ENCODE measurements around the gene EEF2.
A peak's percentile ranks its signal among the peaks of the same experiment; 100 is the strongest.

The EEF2 gene

DNA sequence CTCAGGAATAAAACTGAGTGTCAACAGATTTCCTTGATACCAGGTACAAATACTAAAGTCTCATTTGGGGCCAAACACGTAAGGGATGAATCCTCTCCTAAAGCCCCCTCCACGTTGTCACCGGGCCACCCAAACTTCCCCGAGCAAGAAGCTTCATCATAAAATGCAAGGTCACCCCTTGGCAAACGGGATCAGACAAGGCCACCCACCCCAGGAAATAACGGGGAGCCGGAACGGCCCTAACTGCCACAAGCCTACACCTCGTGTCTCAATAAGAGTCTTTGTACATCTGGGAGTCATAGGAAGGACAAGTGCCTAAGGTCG lies 717 bp downstream of the EEF2 start:
- no peak for DNase-seq (ENCODE audit: low spot score)

DNA sequence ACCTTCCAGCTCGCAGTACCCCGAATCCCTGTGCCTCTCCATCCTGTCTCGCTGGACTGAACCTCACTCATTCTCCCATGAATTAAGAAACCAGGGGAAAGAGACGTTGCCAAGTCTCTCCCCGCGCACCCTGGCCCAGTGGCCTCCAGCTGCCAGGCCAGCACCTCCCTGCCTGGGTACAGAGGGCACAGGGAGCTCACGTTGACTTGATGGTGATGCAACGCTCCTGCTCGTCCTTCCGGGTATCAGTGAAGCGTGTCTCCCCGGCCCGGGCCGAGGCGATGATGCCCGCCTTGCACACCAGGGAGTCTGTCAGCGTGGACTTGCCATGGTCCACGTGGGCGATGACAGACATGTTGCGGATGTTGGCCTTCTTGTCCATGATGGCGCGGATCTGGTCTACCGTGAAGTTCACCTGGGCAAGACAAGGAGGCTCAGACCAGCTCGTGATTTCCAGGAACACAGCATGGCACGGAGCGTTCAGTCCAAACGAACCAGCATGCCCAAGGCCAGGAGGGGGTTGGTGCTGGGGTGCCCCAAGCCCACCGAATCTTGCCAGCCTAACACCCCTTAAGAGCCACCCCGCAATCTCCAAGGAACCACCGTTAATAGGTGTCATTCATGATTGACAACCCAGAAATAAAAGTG lies 1.2 kb downstream of the EEF2 start:
- no peak for DNase-seq (ENCODE audit: low spot score)

DNA sequence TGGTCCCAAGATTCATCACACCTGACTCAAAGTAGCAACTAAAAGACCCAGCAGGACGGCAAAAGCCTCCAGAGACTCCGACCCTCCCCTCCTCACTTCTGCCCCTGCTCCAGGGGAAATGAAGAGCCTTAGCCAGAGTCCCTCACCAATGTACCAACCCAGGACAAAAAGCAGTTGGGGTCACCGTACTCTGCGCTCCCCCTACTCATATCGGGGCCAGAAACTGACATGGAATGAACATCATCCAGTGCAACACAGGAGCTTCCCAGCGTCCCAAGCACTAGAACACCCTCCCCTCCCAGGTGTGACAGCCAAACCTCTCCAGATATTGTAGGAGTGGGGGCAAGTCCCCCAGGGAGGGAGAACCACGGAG lies 1.7 kb downstream of the EEF2 start:
- DNase-seq (ENCODE audit: low spot score) = no peak

DNA sequence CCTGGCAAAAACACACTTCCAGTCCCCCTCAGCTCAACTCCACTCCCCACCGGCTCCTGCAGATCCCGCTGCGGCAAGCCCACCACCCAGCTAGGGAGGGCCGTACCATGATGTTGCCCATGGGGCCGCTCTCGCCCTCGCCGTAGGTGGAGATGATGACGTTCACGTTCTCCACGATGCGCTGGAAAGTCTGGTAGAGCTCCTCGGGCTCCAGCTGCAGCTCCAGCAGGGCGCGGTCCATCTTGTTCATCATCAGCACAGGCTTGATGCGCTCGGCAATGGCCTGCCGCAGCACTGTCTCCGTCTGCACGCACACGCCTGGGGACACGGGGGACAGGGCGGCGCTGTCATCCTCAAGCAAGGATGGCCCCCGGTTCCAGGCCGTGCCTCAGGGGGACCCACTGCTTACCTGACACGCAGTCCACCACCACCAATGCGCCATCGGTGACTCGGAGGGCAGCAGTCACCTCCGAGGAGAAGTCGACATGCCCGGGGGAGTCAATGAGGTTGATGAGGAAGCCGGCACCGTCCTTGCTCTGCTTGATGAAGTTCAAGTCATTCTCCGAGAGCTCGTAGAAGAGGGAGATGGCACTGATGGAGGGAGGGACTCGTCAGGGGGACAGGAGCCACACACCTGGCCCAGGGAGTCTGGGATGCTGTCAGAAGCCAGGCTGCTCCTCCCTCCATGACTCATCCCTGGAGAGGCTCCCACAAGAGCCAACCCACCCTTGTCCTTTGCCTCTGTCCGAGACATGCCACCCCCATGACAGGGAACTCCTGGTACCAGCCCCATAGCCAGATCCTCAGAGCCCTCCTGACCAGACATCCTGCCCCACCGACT lies 2.3 kb downstream of the EEF2 start:
- no peak for DNase-seq (ENCODE audit: low spot score)

DNA sequence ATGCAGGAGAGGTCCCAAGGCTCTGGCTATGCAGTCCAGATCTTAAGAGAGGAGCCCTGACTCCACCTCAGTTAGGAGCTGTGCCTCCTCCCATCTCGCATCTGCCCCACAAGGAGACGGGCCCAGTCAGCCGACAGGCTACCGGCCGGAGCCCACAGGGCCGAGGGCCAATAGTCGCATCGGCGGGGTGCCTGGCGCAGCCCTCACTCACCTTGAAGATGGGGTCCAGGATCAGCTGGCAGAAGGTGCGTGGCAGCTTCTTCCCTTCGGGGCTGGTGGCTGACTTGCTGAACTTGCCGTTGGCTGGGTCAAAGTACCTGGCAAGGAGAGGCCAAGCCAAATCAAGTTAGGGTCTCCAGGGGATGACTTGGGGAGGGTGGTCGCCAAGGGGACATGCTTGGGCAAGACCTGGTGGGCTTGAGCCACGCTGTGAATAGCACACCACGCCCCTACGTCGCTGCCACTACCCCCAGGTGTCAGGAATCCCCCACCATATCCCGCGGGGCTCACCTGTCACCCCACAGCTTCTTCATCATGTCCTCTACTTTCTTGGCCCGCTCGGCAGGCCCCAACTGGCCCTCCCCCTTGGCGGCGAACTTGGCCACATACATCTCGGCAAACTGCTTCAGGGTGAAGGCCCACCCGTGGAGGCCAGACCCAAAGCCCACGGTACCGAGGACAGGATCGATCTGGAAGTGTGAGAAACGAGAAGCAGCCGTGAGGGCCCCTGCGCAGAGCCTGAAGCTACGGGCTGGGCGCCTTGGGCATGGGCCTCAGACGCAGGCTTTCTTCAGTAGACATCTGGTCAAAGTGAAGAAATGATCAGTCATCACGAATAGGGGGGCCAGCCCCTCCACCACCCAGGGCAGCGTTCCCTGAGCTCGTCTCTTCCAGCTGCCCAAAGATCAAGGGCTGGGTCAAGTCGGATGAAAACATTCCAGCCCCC lies 3.3 kb downstream of the EEF2 start:
- DNase-seq (ENCODE audit: low spot score) = no peak

DNA sequence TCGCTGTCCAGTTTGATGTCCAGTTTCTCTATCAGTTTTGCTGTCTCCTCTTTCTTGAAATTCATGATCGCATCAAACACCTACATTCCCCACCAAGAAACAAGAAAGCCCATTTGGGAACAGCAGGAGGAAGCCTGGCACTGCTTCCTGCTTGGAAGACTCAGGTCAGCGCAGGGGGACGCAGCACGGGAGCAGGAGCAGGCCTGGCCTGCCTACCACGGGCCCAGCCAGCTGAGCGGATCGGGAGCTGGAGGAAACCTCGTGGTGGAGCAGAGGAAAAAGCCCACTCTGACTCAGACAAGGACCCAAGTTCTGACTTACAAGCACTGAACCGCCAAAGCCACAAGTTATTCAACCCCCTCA lies 3.9 kb downstream of the EEF2 start:
- DNase-seq (ENCODE audit: low spot score) = no peak

DNA sequence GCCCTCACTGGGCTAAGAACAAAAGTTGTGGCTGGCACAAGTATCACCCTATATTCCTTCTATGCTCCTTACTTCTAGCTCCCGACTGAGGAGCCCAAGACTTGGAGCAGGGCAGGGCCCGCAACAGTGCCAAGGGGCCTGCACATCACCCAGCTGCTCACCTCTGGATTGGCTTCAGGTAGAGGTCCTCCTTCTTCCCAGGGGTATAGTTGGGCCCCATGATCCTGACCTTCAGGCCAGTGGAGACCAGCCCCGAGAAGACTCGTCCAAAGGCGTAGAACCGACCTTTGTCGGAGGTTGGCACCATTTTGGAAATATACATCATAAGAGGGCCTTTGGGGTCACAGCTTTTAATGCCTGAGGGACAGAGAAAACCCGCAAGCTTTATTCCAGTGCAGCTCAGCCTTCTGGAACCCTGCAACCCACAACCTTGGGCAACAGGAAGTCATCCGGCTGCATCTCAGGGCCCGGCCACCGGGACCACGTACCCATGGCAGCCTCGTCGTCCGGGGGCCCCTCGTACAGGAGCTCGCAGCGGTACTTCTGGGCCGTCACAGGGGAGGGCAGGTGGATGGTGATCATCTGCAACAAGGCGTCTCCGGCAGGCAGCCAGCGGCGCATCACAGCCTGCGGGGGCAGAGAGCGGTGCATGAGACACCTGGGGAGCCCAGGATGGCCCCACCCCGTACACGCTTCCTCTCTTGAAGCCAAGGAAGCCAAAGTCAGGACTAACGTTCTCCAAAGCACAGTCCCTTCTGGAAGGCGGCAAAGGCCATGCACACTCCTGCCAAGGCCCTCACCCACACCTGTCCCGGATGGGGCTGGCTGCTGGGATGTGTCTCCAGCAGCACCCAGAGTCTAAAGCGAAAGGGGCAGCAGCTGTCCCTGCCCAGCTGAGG lies 4.7 kb downstream of the EEF2 start:
- DNase-seq (ENCODE audit: low spot score) = no peak

DNA sequence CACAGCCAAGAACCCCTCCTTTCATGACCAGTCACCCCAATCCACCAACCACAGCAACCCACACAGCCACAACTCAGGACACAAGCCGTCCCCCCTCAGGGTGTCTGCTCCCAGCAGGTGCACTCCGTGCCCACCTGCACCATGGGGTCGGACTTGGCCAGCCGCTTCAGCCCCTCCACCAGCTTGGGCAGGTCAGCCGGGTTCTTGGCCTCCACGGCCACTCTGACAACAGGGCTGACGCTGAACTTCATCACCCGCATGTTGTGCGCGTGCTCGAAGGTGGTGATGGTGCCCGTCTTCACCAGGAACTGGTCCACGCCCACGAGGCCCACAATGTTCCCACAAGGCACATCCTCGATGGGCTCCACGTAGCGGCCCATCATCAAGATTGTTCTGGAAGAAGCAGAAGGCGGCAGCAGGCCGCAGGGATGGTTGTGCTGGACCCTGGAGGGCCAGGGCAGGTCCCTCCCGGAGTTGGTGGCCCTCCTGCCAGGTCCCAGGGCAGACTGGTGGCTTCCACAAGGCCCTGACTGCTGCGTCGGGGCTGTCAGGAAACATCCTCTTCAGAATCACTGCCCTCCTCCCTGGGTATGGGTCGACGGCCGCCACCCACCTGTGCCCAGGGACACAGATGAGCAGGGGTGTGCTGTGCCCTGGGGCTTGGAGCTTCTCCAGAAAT lies 5.5 kb downstream of the EEF2 start:
- no peak for DNase-seq (ENCODE audit: low spot score)

DNA sequence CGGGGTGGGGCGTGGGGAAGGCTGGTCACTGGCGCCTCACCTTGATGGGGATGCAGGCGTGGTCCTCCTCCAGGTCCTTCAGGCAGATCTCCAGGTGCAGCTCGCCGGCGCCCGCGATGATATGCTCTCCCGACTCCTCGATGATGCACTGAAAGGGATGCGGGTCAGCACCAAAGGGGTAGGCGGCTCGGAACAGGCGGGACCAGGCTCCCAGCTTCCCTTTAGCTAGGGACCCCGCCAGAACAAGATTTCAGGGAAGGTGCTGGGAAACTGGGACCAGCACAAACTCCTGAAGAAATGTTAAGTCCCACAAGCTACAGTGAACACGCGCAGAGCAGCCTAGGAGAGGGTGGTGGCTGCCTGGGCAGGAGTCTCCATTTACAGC lies 6.0 kb downstream of the EEF2 start:
- DNase-seq (ENCODE audit: low spot score) = no peak

DNA sequence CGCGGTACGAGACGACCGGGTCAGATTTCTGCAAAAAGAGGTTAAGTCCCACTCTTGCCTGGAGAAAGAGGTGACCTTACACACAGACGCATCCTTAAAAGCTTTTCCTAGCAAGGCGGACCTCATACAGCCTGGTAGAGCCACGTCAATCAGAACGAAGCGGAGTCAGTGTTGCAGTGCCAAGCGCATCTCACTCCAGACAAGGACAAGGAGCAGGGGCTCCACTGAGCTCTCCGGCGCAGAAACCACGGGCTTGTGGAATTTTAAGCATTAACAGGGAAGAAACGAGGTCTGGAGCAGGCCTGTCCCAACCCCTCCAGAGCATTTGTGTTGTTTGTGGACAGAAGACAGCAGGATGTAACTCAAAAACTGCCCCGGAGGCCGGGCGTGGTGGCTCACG lies 7.1 kb downstream of the EEF2 start:
- no peak for DNase-seq (ENCODE audit: low spot score)

DNA sequence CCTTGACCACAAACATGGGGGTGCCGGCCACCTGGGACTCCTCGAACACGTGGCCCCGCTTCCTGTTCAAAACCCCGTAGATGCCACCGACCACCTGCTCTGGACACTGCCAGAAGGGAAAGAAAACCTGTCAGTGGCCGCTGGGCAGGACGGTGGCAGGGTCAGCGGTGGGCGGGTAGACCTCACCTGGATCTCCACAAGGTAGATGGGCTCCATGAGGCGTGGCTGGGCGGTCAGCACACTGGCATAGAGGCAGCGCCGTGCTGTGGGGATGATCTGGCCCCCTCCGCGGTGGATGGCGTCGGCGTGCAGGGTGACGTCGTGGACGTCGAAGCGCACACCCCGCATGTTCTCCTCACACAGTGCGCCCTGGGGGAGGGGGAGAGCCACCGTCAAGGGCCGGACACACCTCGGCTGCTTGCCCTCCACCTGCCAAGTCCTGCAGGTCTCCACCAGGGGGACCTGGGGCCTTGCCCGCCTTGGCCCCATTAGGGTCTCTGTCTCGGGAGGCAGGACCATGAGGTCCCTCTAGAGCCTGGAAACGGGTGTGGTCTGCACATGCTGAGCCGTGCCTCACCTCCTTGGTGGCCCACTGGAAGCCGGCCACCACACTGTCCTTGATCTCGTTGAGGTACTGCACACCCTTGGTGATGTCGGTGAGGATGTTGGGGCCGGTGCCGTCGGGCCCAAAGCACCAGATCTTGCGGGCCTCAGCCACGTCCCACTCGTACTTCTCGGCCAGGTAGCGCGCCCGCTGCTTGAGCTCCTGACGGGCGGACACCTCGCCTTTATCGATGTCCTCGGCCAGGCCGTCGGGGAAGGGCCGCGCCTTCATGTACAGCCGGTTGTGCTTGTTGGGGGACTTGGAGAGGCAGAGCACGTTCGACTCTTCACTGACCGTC lies 7.8 kb downstream of the EEF2 start:
- no peak for DNase-seq (ENCODE audit: low spot score)

DNA sequence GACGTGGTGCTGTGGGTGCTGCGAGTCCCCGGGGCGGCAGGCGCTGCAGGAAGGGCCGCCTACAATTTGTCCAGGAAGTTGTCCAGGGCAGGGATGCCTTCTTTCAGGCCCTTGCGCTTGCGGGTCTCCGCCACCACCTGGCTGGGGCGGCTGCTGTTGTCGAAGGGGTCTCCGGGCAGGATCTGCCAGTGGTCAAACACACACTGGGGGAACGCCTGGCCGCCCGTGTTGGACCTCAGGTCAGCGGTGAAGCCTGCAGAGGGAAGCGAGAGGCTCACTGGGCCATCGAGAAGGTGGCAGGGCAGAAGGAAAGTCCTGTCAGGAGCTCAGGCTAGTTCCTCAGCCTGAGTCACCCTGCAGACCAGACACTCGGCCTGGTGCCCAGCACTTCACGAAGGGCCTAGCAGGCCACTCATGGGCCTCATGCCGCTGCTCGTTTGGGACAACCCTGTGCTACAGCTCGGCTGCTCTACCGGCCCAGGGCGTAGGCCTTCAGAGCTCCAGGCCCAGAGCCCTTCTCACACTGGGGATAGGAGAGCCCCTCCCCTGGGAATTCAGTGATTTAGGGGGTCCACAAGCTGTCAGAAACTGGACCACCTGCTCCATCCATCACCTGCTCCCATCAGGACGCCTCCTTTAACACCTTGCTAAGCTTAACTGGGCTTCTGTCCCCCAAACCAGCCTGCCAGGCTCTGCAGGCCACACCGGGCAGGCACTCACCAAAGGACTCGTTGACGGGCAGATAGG lies 8.6 kb downstream of the EEF2 start:
- no peak for DNase-seq (ENCODE audit: low spot score)

DNA sequence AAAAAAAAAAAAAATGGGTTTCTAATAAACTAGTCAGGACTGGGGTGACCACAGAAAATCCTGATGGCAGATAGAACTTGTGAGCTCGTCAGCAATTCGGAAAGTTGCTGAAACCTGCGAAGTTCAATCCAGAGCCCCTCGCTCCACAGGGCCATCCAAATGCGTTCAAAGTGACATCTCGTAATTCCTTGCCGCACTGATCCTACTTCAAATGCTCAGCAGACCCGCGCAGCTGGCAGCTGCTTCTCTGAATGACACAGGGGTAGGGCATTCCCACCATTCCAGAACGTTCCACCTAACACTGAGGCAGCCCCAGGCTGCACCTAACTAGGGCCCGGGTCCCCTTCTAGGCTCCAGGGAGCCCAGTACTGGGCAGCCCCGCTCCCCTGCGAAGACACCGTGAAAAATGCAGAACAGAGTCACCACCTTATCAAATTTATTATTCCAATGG lies 9.6 kb downstream of the EEF2 start:
- DNase-seq (ENCODE audit: low spot score) = no peak

DNA sequence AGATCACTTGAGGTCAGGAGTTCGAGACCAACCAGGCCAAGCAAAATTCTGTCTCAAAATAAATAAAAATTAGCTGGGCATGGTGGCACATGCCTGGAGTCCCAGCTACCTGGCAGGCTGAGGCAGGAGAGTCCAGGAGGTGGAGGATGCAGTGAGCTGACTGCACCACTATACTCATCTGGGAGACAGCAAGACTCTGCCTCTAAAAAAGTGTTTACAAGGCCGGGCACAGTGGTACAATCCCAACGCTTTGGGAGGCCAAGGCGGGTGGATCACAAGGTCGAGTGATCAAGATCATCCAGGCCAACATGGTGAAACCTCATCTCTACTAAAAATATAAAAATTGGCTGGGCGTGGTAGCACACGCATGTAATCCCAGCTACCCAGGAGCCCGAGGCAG lies 10.1 kb downstream of the EEF2 start:
- no peak for DNase-seq (ENCODE audit: low spot score)

DNA sequence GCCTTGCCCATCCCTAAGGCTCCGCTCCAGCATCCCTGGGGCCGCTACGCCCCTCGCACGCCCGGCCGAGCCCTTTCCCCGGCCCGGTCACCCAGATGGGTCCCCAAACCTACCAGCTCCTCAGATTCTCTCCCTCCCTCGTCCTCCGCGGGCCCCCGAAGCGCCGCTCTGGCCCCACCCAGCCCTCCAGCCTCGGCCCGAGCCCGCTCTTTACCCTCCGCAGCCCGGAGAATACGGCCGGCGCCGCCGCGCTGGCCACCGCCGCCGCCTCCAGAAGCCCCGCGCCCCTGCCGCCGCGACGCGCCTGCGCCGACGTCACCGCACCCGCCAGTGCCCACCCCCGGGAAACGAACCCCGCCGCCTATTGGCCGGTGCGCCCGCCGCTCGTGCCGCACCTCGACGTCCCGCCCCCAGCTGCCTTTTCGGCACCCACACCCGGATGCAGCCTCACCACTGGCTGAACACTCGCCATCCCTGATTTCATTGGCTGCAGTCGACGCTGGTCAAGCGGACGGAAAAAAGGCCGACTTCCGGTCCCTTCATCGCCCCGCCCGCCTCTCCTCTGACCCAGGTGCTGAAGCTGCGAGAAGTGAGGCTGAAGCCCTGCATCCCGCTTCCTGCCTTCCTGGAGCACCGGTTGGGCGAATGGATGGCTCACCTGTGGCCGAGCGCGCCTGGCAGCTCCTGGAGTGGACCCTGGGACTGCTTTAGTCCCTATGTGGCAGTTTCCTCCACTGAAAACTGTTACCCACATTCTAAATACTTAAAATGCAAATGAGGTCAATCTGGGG lies 14.3 kb downstream of the EEF2 start, which contains the start of gene DAPK3:
Gene DAPK3 (minus strand): TSS at position 292 of the 791 bp plus-strand sequence. CDS start 1,364 bp downstream, outside the sequence.
- peak; percentile 92 for DNase-seq (ENCODE audit: low spot score)

DNA sequence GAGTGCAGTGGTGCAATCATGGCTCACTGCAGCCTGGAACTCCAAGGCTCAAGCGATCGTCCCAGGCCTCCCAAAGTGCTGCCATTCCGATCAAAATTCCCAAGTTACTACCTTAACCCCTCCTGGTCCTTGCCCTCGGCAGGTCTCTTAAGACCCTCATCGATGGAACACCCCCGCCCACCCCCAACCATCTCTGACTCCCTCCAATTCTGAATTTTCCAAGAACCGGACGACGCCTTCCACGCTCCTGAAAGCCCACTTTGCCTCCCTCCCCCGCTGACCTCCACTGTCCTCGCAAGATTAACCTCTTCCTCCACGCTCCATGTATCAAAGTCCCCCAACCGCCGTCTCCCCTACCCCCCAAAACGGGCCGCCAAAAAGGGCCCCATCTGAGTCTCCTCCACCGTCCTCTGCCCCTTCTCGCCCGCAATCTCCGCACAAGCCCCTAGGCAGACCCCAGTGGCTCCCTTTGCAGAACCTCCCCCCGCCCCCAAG lies 14.9 kb downstream of the EEF2 start:
- DNase-seq (ENCODE audit: low spot score) = no peak

DNA sequence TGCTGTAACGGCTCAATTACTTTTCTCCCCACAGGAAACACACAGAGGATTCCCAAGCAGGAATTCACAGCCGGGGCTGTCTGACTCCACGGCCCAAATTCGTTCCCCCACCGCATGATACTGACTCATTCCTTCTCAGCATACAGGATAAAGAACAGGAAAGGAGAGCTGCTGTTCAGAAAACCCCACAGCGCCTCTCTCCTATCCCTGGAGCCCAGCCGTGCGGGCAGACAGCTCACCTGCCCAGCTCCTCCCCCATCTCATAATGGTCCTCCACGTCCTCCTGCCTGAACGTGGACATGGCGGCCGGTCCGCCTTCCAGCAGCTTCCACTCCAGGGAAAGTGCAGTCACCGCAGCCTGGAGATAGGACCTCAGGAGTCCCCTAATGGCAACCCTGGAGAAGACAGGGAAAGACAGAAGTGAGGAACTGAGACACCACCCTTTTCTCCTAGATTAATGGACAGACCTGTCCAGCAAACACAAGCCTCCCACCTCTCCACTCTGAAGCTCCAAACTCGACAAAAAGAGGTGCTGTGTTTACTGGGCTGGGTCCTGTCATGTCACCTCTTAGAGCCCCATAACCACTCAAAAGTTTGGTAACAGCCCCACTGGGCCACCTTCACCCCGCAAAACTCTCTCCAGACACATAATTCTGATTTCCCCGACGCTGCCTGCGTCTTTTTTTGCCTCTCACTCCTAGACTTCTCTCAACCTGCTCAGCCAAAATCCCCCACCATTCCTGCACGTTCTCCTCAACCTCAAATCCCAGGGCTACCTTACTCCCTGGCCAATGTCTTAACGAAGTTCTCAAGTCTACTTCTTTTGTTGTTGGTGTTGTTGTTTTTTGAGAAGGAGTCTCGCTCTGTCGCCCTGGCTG lies 15.6 kb downstream of the EEF2 start:
- no peak for DNase-seq (ENCODE audit: low spot score)

All from CD4-positive, alpha-beta T cell treated with Interleukin-6 at 100 ng/mL for 8 hours (primary cell).